ENCODE results near the gene COPS7B.

Gene COPS7B

DNA sequence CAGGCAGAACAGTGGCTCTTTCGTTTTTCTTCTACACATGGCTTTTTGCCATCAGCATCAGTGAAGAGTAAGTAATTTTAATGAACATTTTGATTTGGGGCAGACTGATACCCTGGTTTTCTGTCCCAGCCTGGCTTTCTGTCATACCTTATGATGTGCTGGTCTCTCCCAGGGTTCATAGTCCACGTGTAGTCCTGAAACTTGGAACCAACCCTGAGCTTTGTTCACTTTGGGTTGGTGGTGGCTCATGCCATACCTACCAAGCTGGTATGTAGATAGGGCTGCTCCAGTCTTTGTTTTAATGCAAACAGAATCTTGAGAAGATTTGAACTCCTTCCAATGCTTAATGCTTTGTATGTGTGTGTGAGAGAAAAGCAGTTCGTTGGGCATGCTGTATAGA lies 4.9 kb downstream of the COPS7B start:
- H2AFZ ChIP-seq (ENCODE audit: low read depth, low read length) = no peak overlapping the region
- H3K4me2 ChIP-seq (ENCODE audit: insufficient read depth, low read length) = no peak overlapping the region
- no peak for ATAC-seq (ENCODE audit: insufficient read depth, low read depth)
- peaks cover 82% of the 10 kb centered on the region for H3K79me2 ChIP-seq (ENCODE audit: insufficient read depth, low read length)
- H3K9ac ChIP-seq (ENCODE audit: low read depth, low read length) = no peak overlapping the region
- H3K36me3 ChIP-seq (ENCODE audit: insufficient read depth, low read length) = peaks cover 67% of the 10 kb centered on the region
- H3K4me3 ChIP-seq (ENCODE audit: low read depth in 1 of 2, low read length in 2 of 2) = no peak overlapping the region
- no peaks in the 10 kb centered on the region for H3K9me3 ChIP-seq (ENCODE audit: insufficient read depth, low read length, severe bottlenecking)
- H4K20me1 ChIP-seq (ENCODE audit: insufficient read depth, low read length) = peaks cover 51% of the 10 kb centered on the region
- H3K27ac ChIP-seq (ENCODE audit: low read length) = no peak overlapping the region
- H3K27me3 ChIP-seq (ENCODE audit: insufficient read depth, low read length, poor library complexity) = no peaks in the 10 kb centered on the region
- DNase-seq = no peak
- H3K4me1 ChIP-seq (ENCODE audit: insufficient read depth, low read length) = peaks cover 25% of the 10 kb centered on the region
- TF ChIP-seq EZH2 (IDR thresholded peaks at IDR 0.05; ENCODE audit: borderline replicate concordance, low read depth, low read length, severe bottlenecking) (no peak), CTCF (IDR thresholded peaks at IDR 0.05; ENCODE audit: borderline replicate concordance, extremely low read depth, low read length, poor library complexity, severe bottlenecking) (no peak)

DNA sequence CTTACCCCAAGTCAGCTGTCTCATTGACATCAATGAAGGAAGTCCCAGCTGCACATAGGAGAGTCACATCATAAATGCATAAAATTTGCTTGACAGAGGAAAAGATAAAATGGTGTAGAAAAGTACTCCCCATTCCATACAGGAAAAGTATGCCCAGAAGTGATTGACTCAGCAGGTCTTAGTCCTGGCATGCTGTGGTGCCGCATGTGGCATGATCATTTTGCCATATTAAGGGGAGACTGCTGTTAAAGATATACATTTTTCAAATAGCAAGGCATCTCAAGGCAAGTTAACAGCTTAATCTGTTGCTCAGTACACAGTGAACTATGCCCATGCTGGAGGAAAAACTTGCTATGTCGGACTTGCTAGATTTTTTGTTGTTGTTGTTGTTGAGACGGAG lies 8.1 kb downstream of the COPS7B start:
- Histone ChIP-seq H2AFZ (ENCODE audit: low read depth, low read length) (no peak overlapping the region), H3K36me3 (ENCODE audit: insufficient read depth, low read length) (peaks cover 82% of the 10 kb centered on the region), H3K27ac (ENCODE audit: low read length) (no peak overlapping the region), H3K9ac (ENCODE audit: low read depth, low read length) (no peak overlapping the region), H3K79me2 (ENCODE audit: insufficient read depth, low read length) (peaks cover 57% of the 10 kb centered on the region), H4K20me1 (ENCODE audit: insufficient read depth, low read length) (peaks cover 35% of the 10 kb centered on the region), H3K4me3 (ENCODE audit: low read depth in 1 of 2, low read length in 2 of 2) (no peak overlapping the region), H3K27me3 (ENCODE audit: insufficient read depth, low read length, poor library complexity) (no peaks in the 10 kb centered on the region), H3K4me1 (ENCODE audit: insufficient read depth, low read length) (no peaks in the 10 kb centered on the region), H3K4me2 (ENCODE audit: insufficient read depth, low read length) (no peak overlapping the region), H3K9me3 (ENCODE audit: insufficient read depth, low read length, severe bottlenecking) (no peaks in the 10 kb centered on the region)
- TF ChIP-seq EZH2 (IDR thresholded peaks at IDR 0.05; ENCODE audit: borderline replicate concordance, low read depth, low read length, severe bottlenecking) = no peak
- no peak for TF ChIP-seq CTCF (IDR thresholded peaks at IDR 0.05; ENCODE audit: borderline replicate concordance, extremely low read depth, low read length, poor library complexity, severe bottlenecking)
- ATAC-seq (ENCODE audit: insufficient read depth, low read depth) (no peak), DNase-seq (no peak)

DNA sequence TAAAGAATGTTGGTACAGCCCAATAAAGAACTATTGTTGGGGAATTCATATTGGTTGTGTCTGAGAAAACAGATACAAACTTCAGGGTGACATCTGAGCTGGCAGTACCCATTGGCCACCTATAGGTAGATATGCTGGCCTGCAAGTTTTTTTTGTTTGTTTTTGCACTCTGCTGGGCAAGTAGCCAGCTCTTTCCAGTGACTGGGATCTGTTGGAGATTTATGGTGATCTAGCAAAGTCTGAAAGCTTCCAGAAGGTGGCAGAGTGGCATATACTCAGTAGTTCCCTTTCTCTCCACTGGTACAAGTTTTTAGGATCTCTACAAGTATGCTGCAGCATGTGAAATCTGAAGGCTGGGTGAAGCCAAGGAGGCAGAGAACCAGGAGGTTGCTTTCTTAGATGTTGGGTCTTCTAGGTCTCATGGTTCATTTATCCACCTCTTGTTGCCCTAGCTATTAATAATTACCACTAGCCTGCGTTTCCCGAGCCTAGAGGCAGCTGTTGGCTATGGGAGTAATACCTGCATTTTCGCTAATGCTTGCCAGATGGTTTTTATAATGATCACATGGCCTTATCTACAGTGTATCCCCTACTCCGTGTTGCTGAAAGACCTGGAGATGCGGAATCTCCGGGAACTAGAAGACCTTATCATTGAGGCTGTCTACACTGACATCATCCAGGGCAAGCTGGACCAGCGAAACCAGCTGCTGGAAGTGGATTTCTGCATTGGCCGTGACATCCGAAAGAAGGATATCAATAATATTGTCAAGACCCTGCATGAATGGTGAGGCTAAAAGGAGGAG lies 9.5 kb downstream of the COPS7B start:
- peaks cover 84% of the 10 kb centered on the region for H3K36me3 ChIP-seq (ENCODE audit: insufficient read depth, low read length)
- DNase-seq = no peak

More for the DNA sequence above, 9.5 kb downstream of the COPS7B start:
- Histone ChIP-seq H3K4me1 (ENCODE audit: insufficient read depth, low read length) (no peaks in the 10 kb centered on the region), H3K9me3 (ENCODE audit: insufficient read depth, low read length, severe bottlenecking) (no peaks in the 10 kb centered on the region), H3K79me2 (ENCODE audit: insufficient read depth, low read length) (peaks cover 51% of the 10 kb centered on the region), H3K27ac (ENCODE audit: low read length) (no peak overlapping the region), H4K20me1 (ENCODE audit: insufficient read depth, low read length) (peaks cover 28% of the 10 kb centered on the region), H3K27me3 (ENCODE audit: insufficient read depth, low read length, poor library complexity) (no peaks in the 10 kb centered on the region), H3K9ac (ENCODE audit: low read depth, low read length) (no peak overlapping the region), H3K4me2 (ENCODE audit: insufficient read depth, low read length) (no peak overlapping the region), H3K4me3 (ENCODE audit: low read depth in 1 of 2, low read length in 2 of 2) (no peak overlapping the region), H2AFZ (ENCODE audit: low read depth, low read length) (no peak overlapping the region)
- TF ChIP-seq EZH2 (IDR thresholded peaks at IDR 0.05; ENCODE audit: borderline replicate concordance, low read depth, low read length, severe bottlenecking) (no peak), CTCF (IDR thresholded peaks at IDR 0.05; ENCODE audit: borderline replicate concordance, extremely low read depth, low read length, poor library complexity, severe bottlenecking) (peak; percentile 15)
- no peak for ATAC-seq (ENCODE audit: insufficient read depth, low read depth)

Data from DND-41 (cell line).